NCI-H345 treated with DMSO at 0.1 percent for 48 hours (cell line): ENCODE results near the gene LDLRAD1.
"Not testable (repeated sequence)": the region's sequence is repeated elsewhere in the genome, so short reads cannot be mapped to it uniquely, and the experiment has no call there.

ENCODE experiments used
- DNase-seq: peaks from one replicate; lab custom pipeline; 2025; ENCODE audit not compliant: unreplicated experiment; lab: John Stamatoyannopoulos, UW

The LDLRAD1 gene

GRCh38 chr1:53995683-53996082 is 22.3 kb downstream of the LDLRAD1 start:
- no peak for DNase-seq

GRCh38 chr1:53994516-53994915 is 23.5 kb downstream of the LDLRAD1 start:
- not testable (repeated sequence) for DNase-seq

- no peak for DNase-seq
Measured at GRCh38 chr1:53992085-53992874, 25.7 kb downstream of the LDLRAD1 start.

DNA sequence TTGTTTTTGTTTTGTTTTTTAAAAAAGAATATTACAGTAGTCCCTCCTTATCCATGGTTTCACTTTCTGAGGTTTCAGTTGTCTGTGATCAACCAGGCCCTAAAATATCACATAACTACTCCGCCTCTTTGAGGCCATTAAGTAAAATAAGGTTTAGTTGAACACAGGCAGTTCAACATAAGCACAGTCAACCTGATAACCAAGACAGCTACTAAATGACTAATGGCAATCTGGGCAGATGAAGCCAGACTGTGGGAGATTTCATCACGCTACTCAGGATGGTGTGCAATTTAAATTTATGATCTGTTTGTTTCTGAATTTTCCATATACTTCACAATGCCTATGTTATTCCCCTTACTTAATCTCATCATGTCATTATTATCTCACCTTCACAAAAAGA is 30.1 kb downstream of the LDLRAD1 start:
- DNase-seq: no peak

- no peak for DNase-seq
Measured at GRCh38 chr1:53986458-53986857, 31.5 kb downstream of the LDLRAD1 start.

DNA sequence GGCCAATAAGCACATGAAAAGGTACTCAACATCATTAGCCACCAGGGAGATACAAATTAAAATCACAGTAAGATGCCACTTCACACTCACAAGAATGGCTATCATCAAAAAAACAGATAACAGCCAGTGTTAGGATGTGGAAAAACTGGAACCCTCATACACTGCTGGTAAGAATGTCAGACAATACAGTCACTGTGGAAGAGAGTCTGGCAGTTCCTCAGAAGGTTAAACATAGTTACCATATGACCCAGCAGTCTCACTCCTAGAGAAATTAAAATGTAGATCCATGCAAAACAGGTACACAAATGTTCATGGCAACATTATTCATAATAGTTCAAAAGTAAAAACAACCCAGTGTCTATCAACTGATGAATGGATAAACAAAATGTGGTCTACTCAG is 33.3 kb downstream of the LDLRAD1 start:
- DNase-seq: no peak

- DNase-seq: no peak
Measured at GRCh38 chr1:53982763-53983104, 35.3 kb downstream of the LDLRAD1 start.

DNA sequence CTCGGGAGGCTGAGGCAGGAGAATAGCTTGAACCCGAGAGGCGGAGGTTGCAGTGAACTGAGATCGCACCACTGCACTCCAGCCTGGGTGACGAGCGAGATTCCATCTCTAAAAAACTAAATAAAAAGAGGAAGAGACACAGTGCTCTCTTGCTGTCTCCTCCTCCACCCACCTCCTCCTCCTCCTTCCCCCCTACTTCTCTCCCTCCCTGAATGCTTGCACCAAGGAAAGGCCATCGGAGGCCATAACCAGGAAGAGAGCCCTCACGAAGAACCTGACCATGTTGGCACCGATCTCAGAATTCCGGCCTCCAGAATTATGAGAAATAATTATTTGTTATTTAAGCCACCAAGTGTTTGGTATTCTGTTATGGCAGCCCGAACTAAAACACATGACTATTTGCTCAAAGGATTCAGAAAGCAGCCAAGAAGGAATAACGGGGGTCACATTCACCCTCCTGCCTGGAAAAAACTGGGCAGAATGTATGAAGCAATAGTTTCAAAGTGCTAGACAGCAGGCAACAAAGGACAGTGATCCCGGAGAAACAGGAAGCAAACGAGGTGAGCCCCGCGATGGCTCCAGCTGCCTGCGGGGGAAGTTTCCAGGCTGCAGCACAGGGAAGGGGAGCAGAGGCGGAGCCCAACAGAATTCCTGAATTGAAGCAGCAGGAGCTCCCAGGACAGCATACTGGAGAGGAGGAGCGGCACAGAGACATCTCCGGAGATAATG is 35.8 kb downstream of the LDLRAD1 start:
- no peak for DNase-seq

DNA sequence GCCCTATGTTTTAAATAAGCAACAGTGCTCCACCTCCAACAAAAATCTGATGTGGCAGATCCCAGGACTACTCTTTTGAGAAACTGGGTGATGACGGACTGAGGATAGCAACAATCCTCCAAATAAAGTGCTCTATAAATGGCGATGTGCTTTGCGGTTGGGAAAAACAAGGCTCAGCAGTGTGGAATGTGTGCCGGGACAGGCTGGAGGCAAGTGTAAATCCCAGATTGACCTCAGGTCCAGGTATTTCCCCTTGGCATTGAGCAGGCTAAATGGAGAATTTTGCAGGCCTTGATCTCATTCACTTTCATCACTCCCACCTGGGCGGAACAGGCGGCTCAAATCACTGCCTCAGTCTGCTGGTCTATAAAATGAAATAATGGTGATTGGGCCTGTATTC is 36.8 kb downstream of the LDLRAD1 start:
- no peak for DNase-seq

GRCh38 chr1:53979712-53980450 is 38.1 kb downstream of the LDLRAD1 start:
- no peak for DNase-seq

GRCh38 chr1:53975861-53976260 is 42.1 kb downstream of the LDLRAD1 start:
- no peak for DNase-seq

DNA sequence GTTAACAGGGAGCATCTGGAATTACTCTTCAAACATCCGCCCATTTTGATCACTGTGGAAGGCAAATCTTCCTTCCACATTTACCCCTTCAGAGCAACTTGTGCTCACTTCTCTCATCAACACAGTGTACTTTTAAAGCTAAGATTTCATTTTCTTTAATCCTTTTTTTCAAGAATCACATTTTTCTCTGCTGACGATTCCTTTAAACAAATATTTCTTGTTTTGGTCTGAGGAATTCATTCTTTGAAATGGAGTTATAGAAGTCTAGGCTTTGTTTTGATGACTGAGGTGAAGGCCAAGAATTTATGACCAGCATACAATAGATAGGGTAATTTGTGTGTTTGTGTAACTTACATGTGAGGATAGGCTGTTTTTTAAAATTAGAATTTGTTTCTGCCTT is 46.3 kb downstream of the LDLRAD1 start:
- no peak for DNase-seq

DNA sequence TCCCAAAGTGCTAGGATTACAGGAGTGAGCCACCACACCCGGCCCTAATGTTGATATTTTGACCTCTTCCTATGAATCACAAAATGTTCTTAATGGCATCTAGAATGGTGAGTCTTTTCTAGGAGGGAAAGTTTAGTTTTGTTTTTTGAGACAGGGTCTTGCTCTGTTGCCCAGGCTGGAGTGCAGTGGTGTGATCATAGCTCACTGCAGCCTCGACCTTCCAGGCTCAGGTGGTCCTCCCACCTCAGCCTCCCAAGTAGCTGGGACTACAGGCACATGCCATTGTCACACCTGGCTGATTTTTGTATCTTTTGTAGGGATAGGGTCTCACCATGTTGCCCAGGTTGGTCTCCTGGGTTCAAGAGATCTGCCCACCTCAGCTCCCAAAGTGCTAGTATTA is 48.7 kb downstream of the LDLRAD1 start:
- DNase-seq: not testable (repeated sequence)

DNA sequence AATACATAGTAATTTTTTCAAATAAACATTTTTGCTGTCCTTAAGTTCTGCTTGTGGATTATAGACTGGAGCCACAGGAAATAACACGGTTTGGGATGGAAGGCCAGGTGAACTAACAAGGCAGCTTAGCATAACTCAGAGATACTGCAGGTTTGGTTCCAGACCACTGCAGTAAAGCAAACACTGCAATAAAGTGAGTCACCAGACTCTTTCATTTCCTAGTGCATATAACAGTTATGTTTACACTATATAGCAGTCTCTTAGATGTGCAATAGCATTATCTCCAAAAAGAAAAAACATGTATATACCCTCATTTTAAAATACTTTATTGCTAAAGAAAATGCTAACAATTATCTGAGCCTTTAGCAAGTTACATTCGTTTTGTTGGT is 49.9 kb downstream of the LDLRAD1 start:
- DNase-seq: no peak

- DNase-seq: no peak
Measured at GRCh38 chr1:53967409-53968124, 50.4 kb downstream of the LDLRAD1 start.

GRCh38 chr1:53966794-53967193 is 51.2 kb downstream of the LDLRAD1 start:
- DNase-seq: no peak

DNA sequence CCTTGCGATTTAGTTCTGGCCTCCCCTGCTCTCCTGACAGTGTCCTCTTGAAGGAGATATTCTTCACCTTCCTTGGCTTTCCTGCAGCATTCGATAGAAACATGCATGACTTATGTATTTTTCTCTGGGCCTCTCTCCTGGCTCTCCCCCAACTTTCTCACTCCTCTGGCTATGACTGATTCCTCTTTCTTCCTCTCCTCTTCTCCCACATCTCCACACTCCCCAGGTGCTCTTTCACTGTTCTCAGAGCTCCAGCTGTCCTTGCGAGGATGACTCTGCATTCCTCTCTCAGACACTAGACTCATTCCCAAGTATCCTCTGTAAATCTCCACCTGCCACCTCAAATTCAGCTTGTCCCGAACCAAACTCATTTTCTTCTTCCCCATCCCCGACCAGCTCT is 53.9 kb downstream of the LDLRAD1 start:
- no peak for DNase-seq

DNA sequence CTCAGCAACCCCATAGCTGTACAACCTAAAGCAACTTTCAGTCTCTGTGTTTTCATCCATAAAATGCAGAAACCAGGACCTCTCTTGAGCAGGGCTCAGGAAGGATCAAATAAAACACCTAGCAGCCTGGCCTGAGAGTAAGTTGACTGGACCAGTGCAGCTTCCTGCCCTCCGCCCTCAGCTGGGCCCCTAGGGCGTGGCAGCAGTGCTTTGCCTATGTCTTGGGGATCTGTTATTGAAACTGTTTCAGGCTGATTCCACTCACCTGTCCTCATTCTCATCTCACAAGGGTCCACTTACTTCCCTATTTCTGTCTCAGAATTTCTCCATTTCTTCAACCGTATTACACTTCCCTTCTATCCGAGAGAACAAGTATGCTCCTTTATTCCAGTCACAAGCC is 54.5 kb downstream of the LDLRAD1 start:
- DNase-seq: no peak

DNA sequence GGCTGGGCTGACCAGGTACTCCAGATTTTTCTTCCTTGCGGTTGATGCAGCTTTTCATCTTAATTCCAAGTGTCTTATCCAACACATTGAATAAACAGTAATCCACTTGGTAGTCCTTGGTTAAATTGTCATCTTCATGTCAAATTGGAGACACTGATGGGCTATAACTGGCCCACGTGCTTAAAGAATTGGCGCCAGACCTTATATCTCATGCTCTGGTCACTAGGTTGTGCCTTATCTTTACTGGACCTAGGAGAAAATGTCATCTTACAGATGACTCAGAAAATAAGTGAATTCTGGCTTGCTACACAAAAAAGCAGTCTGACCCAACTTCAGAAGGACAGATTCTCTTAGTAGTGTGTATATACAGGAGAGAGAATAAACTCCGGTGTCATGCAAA is 55.6 kb downstream of the LDLRAD1 start:
- no peak for DNase-seq

DNA sequence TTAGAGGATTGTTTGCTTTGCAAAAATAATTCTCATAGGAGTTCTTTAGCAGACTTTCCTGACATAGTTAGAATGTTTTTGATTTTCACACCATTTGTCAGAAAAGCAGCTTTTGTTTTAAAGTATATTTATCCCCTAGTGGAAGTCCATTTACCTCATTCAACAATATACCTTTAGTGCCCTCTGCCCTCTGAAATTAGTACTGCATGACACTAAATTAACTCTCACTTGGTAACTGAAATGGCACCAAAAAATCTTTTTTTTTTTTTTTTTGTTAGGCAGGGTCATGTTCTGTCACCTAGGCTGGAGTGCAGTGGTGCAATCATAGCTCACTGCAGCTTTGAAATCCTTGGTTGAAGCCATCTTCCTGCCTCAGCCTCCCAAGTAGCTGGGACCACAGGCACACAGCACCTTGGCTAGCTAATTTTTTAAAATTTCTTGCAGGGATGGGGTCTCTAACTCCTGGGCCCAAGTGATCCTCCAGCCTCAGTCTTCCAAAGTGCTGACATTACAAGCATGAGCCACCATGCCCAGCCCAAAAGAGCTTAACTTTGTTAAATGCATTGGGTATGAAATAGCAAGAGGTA is 58.2 kb downstream of the LDLRAD1 start:
- DNase-seq: no peak
